Activated CD4-positive, alpha-beta T cell treated with anti-CD3 and anti-CD28 coated beads, Interleukin-2, amount 50 U/mL, for 24 hours (primary cell): ENCODE data around the gene RAB1B.
"Not testable (repeated sequence)": the region's sequence is repeated elsewhere in the genome, so short reads cannot be mapped to it uniquely, and the experiment has no call there.

Source experiments
- DNase-seq, 2 donors: peaks; one replicate each; pipeline ENCODE4 v3.0.0-alpha.2; 2020; ENCODE audit warnings: low read depth in 1 of 2, low spot score in 1 of 2

RAB1B gene

DNA sequence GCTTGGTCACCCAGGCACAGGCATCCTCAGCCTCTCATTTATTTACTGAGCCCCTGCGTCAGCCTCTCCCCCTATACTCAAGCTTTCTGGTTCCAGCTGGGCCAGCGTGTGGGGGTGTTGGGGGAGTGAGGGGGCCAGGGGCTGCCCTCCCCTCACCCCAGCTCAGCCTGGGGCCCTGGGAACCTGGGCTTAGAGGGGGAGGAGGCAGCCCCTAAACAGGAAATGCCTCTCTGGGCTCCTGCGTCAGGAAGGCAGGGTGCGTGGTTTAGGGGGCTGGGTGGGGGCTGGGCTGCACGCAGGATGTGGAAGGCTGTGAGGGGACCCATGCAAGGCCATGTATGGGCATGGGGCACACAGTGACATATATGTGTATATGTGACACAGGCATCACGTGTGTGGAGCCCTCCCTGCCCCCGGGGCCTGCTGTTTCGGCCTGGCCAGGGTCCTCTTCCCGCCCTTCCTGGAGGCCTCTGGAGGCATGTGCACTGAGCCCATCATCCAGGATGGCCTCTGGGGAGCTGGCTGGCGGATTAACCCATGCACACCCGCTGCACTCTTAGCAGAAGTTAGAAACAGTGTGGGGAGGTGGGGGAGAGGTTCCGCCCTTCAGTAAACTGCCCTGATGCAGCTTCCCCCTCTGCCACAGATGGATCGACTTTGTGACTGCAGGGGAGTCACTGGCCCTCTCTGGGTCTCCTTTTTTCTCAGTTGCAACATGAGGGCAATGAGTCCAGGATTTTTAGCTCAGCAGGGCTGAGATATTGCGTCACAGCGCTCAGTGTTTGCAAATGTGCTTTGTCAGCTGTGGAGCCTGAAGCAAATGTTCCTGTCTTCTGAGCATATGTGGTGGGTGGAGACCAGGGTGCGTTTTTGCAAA lies 49.5 kb downstream of the RAB1B start:
- no peak for DNase-seq

DNA sequence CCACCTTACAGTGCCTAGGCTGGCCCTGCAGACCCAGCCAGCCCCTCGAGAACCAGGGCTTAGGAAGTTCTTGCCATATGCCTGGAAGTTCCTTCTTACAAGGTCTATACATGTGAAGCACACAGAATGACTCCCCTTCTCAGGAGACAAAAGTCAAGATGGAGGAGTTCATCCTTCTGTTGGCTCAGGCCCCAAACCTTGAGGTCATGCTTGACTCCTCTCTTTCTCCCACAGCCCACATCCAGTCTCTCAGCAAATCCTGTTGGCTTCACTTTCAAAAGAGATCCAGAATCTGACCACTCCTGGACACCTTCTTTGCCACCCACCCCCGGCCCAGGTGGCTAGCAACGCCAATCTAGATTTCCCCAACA lies 50.1 kb downstream of the RAB1B start:
- DNase-seq: no peak

DNA sequence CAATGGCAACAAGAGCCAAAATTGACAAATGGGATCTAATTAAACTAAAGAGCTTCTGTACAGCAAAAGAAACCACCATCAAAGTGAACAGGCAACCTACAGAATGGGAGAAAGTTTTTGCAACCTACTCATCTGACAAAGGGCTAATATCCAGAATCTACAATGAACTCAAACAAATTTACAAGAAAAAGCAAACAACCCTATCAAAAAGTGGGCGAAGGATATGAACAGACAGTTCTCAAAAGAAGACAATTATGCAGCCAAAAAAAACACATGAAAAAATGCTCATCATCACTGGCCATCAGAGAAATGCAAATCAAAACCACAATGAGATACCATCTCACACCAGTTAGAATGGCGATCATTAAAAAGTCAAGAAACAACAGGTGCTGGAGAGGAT lies 51.9 kb downstream of the RAB1B start:
- DNase-seq: not testable (repeated sequence)

DNA sequence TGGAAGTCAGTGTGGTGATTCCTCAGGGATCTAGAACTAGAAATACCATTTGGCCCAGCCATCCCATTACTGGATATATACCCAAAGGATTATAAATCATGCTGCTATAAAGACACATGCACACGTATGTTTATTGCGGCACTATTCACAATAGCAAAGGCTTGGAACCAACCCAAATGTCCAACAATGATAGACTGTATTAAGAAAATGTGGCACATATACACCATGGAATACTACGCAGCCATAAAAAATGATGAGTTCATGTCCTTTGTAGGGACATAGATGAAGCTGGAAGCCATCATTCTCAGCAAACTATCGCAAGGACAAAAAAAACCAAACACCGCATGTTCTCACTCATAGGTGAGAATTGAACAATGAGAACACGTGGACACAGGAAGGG lies 52.3 kb downstream of the RAB1B start:
- DNase-seq: not testable (repeated sequence)

DNA sequence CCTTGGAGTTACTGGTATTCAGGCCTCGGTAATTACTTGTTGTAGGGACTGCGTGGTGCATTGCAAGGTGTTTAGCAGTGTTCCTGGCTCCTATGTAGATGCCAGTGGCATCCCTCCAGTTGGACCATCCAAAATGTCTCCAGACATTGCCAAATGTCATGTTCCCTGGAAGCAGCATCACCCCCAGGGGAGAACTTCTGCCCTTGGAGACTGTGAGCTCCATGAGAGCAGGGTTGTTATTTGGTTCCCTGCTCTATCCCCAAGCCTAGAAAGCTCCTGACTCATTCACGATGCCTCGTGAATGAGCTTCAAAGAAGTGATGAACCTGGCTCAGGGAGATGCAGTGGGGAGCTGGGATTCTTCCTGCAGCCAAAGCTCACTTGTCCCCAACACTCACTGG lies 53.2 kb downstream of the RAB1B start:
- no peak for DNase-seq

DNA sequence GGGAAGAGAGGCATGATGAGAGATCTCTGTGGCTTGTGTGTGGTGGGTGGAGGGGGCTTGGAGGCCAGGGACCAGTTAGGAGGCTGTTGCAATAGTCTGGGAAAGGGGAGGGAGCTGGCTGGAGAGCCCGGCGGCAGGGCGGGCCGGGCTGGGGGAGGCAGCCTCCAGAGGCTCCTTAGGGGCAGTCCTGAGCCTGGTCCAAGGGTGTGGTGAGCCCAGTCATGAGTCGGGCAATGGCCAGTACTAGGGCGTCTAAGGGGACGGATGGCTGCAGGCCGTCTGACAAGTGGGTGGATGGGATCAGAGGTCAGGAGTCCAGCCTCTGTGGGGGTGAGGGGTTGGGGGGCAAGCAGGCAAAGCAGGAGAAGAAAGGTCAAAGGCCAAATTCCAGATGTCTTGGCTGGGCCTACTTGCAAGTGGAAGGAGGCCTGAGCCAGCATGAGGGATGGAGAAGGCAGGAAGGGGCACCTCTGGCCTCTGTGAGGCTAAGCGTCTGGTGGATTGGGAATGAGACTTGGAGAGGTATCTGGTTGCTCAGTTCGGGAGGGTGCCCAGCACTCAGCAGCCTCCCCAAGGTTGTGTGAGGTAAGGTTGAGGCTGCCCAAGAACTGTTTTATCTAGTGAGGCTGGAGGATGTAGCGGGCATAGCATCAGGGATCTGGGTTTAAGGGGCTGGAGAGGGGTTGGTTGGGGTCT lies 54.4 kb downstream of the RAB1B start:
- DNase-seq: no peak

DNA sequence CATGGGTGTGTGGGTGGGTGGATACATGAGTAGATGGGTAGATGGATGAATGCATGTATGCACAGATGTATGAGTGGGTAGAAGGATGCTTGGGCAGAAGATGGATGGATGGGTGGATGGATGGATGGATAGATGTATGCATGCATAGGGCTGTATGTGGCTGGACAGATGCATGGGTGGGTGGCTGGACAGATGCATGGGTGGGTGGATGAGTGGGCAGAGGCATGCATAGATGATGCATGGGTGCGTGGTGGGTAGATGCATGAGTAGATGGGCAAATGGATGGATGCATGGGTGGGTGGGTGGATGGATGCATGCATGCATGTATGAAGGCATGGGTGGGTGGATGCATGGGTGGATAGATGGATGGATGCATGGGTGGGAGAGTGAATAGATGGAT lies 55.2 kb downstream of the RAB1B start:
- DNase-seq: no peak

DNA sequence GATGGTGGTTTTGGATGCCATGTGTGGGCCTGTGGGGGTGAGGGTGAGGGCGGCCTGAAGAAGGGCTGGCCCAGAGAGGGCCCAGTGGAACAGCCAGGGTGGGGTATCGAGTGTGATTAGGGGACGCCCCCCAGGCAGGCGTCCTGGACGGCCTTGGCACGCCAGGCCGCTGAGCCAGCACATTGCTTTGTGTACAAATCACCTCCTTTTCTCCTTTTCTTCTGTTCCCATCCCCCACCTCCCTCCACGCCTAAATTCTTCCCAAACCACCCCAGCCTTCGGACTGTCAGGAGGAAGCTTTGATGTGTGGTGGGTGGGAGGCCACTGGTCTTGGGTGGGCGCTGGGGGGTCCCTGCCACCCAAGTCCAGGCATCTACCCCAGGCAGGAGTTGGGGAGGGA lies 56.2 kb downstream of the RAB1B start:
- DNase-seq: no peak

DNA sequence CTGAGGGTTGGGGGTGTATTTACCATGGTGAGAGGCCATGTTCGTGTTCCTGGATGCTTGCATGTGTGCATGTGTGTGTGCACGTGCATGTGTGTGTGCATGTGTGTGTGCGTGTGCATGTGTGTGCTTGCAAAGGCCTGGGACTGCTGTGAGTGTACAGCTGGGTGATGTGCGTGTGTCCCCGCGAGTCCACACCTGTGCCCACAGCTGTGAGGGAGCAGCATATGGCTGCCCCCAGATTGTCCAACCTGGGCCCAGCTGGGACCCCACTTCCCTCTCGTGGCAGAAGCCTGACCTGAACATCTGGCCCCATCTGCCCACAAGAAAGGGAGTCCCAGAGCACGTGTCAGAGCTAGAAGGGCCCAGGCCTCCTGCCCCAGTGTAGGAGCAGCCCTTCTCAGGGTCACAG lies 56.8 kb downstream of the RAB1B start:
- no peak for DNase-seq

DNA sequence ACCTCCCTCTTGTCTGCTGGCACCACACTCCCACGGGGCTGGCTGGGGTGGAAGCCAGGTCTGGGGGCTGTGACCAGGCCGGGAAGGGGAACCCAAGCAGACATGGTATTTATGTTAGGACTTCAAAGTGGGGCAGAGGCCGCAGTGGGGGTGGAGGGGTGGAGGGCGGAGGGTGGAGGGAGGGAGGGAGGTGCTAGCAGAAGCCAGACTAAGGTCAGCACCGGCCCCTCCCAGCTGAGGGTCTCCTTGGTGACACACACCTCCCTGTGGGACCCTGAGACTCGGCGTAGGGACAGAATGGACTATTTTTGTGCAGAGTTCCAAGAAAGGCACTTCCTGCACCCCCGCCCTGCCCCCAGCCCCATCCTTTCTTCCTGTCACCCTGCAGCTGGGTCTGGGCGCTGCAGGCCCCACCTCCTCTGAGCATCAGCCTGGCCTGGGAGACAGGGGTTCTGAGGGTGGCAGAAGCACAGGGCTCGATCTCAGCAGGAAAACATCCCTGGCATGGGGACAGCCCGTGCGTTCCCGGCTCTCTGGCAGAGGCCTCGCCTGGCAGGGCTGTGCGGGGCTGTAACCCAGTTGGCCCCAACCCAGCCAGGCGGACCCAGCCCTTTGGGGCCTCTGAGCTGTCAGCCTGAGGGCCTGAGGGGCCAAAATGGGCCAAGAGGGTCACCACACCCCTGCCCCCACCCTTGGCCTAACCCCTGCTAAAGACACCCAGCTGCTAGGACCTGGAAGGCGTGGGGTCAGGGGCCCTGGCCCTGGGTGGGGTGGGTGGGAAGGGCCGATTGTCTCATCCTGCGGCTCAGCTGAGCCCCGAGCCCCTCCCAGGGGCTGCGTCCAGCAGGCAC lies 58.0 kb downstream of the RAB1B start:
- no peak for DNase-seq
